Measurements from ENCODE around the gene LSMEM2.

Gene LSMEM2

DNA sequence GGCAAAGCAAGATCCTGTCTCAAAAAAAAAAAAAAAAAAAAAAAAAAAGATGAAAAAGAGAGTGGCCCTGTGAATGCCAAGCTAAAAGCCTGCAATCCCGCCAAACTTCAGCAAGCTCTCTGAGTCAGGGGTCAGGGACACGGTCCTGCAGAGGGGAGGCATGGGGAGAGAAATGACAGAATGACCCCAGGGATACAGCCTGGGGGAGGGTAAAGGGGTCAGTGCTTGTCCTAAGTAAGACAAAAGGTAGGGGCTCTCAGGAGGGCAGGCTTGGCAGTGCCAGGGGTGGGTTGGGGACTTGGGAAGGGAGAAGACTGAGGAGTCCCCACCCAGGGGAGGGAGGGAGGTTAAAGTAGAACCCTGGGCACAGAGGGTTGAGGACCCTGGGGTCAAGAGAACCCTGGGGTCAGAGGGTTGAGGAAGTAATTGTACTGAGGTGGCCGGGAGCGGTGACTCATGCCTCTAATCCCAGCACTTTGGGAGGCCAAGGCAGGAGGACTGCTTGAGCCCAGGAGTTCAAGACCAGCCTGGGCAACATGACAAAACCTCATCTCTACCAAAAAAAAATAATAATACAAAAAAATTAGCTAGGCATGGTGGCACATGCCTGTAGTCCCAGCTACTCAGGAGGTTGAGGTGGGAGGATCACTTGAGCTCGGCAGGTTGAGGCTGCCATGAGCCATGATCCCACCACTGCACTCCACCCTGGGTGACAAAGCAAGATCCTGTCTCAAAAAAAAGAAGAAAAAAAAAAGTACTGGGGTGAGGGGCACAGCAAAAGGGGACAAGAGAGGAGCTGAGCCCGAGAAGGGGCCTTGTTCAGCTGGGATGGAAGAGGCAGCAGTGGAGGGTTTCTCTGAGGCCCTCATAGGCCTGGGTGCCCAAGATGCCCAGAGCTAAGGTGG is 15.2 kb upstream of the LSMEM2 start:
- DNase-seq (ENCODE audit: low read depth in 1 of 2, low spot score in 1 of 2): no peak
- no peak for TF ChIP-seq JUND (IDR thresholded peaks at IDR 0.05; ENCODE audit: low read depth)
- in situ Hi-C loops (cut with HindIII; ENCODE audit: low pct_unique_long_range_greater_than_20kb, low sequenced_read_pairs): no loop called here

DNA sequence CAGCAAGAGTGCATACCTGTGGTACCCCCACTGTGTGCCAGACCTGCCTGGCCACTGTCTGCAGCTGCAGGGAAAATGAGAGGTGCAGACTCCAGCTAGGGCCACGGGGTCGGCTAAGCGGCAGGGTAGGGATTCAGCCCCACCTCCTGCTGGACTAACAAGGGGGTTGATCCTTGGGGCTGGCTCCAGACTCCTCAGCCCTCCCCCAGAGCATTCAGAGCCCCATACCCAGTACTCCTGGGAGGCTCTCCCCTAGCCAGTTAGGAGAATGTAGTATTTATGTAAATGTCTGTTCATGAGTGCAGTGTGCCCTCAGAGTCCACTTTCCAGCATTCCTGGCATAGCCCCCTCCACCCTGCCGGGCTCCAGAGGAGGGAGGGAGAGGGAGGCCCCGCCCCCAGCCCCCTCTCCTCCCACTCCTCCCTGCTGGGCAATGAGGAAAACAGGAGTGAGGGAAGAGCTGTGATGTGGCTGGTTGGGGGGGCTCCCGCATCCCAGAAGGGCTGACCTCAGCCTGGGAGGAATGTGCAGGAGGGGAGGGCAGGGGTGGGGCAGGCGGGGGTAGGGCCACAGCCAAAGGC is 14.4 kb upstream of the LSMEM2 start:
- in situ Hi-C loops (cut with HindIII; ENCODE audit: low pct_unique_long_range_greater_than_20kb, low sequenced_read_pairs): no loop called here
- TF ChIP-seq JUND (IDR thresholded peaks at IDR 0.05; ENCODE audit: low read depth): no peak
- DNase-seq (ENCODE audit: low read depth in 1 of 2, low spot score in 1 of 2): peak; percentile 68 to 90

DNA sequence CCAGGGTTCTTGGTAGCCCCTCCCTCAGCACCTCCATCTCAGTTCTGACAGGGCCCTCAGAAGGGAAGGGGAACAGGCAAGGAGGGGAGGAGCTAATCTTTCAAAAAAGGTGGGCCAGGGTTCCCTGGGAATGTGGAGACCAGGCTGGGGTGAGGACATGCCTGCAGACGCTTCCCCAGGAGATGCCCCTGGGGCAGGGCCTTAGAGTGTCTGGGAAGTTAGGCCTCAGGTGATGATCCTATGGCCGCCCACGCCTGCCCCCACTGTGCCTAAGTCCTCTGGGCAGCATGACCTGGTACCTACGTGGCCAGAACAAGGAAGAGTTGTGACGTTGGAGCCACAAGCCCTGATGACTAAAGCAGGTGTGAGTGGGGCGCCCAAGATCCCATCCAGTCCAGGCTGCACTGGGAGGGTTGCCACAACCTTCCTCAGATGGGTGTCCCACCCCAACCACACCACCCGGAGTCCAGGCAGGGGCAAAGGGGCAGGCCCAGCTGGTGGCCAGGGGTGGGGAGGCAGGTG is 13.9 kb upstream of the LSMEM2 start:
- in situ Hi-C loops (cut with HindIII; ENCODE audit: low pct_unique_long_range_greater_than_20kb, low sequenced_read_pairs): no loop called here
- DNase-seq (ENCODE audit: low read depth in 1 of 2, low spot score in 1 of 2): peak in 1 of 2 experiments; percentile 68
- TF ChIP-seq JUND (IDR thresholded peaks at IDR 0.05; ENCODE audit: low read depth): no peak

DNA sequence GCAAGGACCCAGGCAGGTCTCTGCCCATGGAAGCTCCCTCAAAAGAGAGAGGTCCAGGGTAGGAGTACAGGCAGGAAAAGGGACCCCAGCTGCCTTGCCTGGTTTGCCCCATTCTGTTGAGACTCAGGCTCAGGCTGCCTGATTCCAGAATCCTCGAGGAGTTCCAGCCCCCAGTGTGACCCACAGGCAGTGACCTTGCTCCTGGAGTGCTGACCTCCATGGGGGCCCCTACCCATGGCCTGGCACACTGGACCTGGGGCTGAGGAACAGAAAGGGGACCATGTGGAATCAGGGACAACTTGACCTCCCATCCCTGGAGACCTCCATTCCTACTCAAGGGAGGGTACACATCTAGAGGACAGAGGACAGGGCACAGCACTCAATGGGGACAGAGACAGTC is 13.3 kb upstream of the LSMEM2 start:
- no peak for DNase-seq (ENCODE audit: low read depth in 1 of 2, low spot score in 1 of 2)
- no peak for TF ChIP-seq JUND (IDR thresholded peaks at IDR 0.05; ENCODE audit: low read depth)
- in situ Hi-C loops (cut with HindIII; ENCODE audit: low pct_unique_long_range_greater_than_20kb, low sequenced_read_pairs): no loop called here

DNA sequence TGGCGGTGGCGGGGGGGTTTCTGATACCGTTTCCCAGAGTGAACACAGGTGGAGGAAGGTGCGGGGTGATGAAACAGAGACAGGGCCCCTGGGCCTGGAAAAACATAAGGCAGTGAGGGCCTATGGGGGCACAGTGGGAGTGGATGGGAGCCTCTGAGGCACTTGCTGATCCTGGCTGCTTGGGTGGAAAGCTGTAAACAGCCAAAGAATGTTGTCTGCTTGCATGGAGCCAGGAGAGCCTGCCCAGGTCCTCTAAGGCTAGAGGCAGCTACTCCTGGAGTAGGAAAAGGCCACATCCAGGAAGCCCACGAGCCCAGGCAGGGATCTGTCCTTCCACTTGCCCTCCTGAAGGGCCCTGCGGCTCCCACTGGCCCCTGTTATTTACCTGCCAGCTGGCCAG is 12.9 kb upstream of the LSMEM2 start:
- no peak for DNase-seq (ENCODE audit: low read depth in 1 of 2, low spot score in 1 of 2)
- TF ChIP-seq JUND (IDR thresholded peaks at IDR 0.05; ENCODE audit: low read depth): no peak
- in situ Hi-C loops (cut with HindIII; ENCODE audit: low pct_unique_long_range_greater_than_20kb, low sequenced_read_pairs): no loop called here

DNA sequence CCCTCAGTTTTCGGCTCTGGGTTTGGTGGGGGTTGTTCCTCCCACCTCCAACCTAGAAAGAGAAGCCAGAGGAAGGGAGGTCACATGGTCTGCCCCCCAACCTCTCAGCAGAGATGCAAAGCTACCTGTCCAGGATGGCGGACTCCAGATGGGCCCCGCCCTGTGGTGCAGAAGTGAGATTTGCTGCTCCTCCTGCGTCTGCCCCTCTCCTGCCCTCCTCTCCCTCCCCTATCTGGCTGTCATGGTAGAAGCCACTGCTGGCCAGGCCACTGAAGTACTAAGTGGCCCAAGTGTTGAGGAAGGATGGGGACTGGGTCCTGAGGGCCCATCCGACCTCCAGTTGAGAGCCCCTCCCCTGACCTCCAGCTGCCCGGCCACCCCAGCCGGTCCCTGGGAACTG is 12.1 kb upstream of the LSMEM2 start:
- no peak for TF ChIP-seq JUND (IDR thresholded peaks at IDR 0.05; ENCODE audit: low read depth)
- in situ Hi-C loops (cut with HindIII; ENCODE audit: low pct_unique_long_range_greater_than_20kb, low sequenced_read_pairs): no loop called here
- DNase-seq (ENCODE audit: low read depth in 1 of 2, low spot score in 1 of 2): no peak

DNA sequence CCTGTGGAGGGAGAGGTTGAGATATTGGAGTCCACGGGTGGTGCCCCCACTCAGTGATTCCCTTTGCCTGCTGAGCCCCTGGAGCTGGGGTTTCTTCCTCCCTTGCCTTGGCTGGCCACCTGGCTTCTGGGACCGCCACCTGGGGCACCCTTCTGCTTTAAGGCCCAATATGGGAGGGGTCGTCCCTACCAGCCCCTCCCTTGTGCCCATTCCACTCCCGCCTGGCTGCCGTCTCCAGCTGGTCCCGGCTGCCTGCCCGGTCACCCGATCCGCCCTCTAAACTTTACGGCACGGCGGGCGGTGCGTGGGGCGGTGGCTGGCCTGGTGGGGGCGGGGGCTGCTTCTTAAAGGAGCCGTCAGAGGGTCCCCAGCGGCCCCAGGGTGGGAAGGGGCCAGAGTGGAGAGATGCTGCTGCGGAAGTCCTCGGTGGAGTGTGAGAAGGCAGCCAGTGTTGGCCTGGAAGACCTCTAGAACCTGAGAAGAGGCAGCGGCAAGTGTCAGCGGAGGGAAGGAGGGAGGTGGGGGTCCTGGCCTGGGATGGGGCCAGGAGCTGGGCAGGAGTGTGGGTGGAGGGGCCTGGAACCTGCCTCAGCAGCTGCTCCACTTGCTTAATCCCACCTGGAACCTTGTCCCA is 11.5 kb upstream of the LSMEM2 start:
- peak in 1 of 2 experiments; percentile 52 for DNase-seq (ENCODE audit: low read depth in 1 of 2, low spot score in 1 of 2)
- TF ChIP-seq JUND (IDR thresholded peaks at IDR 0.05; ENCODE audit: low read depth): no peak
- in situ Hi-C loops (cut with HindIII; ENCODE audit: low pct_unique_long_range_greater_than_20kb, low sequenced_read_pairs): no loop called here

DNA sequence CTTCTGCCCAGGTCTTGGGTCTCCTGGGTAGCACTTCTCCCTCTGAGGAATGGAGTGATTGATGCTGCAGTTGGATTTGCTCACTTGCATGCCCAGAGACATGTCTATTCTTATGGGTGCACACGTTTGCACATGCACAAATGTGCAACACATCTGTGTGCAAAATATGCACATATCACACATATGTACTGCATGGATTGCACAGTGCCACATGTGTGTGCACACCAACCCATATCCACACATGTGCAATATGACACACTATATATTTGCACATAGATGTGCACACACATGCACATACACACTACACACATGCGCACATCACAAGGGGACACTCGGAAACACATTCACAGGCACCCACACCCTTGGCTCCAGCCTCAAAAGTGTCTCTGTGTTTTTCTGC is 10.6 kb upstream of the LSMEM2 start:
- no peak for TF ChIP-seq JUND (IDR thresholded peaks at IDR 0.05; ENCODE audit: low read depth)
- DNase-seq (ENCODE audit: low read depth in 1 of 2, low spot score in 1 of 2): no peak
- in situ Hi-C loops (cut with HindIII; ENCODE audit: low pct_unique_long_range_greater_than_20kb, low sequenced_read_pairs): no loop called here

DNA sequence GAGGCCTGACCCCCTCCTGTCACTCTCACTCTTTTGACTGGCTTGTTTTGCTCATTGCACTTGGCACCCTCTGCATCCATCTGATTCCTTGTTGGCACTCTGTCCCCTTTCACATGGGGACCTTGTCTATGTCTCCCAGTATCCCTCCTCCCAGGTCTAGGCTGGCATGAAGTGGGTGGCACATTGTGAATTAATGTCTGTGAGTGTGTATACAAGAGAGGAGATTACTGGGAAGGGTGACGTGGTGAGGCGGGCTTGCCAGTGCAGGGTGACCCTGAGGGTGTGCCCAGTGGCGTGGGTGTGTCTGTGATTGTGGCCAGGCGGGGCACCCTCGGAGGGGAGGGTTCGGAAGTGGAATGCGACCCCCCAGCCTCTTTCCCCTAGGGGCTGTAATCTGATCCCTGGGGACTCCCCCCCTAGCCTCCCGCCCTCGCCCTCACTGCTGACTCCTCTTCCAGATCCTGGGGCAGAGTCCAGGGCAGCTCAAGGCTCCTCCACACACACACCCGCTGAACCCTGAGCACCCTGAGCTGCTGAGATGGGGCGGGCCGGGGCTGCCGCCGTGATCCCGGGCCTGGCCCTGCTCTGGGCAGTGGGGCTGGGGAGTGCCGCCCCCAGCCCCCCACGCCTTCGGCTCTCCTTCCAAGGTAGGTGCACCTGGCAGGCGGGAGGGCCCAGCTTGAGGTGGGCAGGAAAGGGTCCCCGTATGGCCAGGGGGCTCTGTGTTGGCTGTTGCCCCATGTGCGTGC is 10.0 kb upstream of the LSMEM2 start, which contains the start of gene SEMA3B:
Gene SEMA3B, plus strand, starts transcription at position 445 of the 749 bp plus-strand sequence. Its CDS starts 94 bp downstream, at position 539.
- in situ Hi-C loops (cut with HindIII; ENCODE audit: low pct_unique_long_range_greater_than_20kb, low sequenced_read_pairs): no loop called here
- TF ChIP-seq JUND (IDR thresholded peaks at IDR 0.05; ENCODE audit: low read depth): no peak
- DNase-seq (ENCODE audit: low read depth in 1 of 2, low spot score in 1 of 2): peak in 1 of 2 experiments; percentile 48

DNA sequence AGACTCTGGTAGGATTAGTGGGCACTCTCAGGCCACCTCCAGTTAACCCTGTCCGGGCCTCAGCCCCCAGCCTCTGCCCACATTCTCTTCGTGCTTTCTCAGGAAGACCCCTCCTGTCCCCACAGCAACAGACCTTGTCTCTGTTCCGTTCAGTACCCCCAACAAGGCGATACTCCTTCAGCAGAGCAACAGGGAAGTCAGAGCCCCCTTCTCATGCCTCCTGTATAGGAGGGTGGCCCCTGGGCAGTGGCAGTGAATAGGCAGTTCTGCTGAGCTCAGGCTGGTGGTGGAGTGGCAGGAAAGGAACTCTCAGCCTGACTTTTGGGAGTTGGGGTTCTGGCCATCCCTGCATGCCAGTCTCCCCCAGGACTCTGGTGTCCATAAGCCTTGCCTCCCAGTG is 9.4 kb upstream of the LSMEM2 start:
- TF ChIP-seq JUND (IDR thresholded peaks at IDR 0.05; ENCODE audit: low read depth): no peak
- DNase-seq (ENCODE audit: low read depth in 1 of 2, low spot score in 1 of 2): no peak
- in situ Hi-C loops (cut with HindIII; ENCODE audit: low pct_unique_long_range_greater_than_20kb, low sequenced_read_pairs): no loop called here

DNA sequence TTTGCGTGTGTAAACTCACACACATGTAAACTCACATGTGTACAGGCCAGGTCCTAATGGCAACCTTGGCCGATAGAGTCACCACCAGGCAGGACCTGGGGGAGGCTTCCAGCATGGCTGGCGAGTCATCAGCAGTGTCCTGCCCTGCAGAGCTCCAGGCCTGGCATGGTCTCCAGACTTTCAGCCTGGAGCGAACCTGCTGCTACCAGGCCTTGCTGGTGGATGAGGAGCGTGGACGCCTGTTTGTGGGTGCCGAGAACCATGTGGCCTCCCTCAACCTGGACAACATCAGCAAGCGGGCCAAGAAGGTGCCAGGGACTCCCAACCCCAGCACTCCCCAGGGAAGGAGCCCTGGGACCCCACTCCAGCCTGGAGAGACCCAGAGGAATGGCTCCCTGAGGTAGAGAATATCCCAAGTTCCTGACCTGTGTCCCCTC is 8.9 kb upstream of the LSMEM2 start:
- DNase-seq (ENCODE audit: low read depth in 1 of 2, low spot score in 1 of 2): no peak
- TF ChIP-seq JUND (IDR thresholded peaks at IDR 0.05; ENCODE audit: low read depth): no peak
- in situ Hi-C loops (cut with HindIII; ENCODE audit: low pct_unique_long_range_greater_than_20kb, low sequenced_read_pairs): no loop called here

All from T47D (cell line).